Thyroid gland (tissue), 4 donors: ENCODE measurements around the gene CPPED1. TPM values are rescaled to one million over a fixed set of nuclear protein-coding genes. Genes with fewer than 3 reads are reported as not detected.

Experiments used
- DNase-seq, 2 donors: peaks; one replicate each; pipeline ENCODE4 v3.0.0-alpha.2; 2019
- H3K27ac ChIP-seq, 3 donors: fragments of 200-600 bp; sonication (generic); 1 replicate in 2 of 3; 2 replicates in 1 of 3; pipeline ENCODE4 v1.5.1; 2016 to 2019; ENCODE audit warnings: mild to moderate bottlenecking in 1 of 3, moderate library complexity in 1 of 3
- H3K27me3 ChIP-seq: fragments of 200-600 bp; sonication (generic); one replicate; pipeline ENCODE4 v1.5.1; 2019
- H3K36me3 ChIP-seq, 2 donors: fragments of 200-600 bp; sonication (generic); one replicate each; pipeline ENCODE4 v1.5.1; 2016 to 2019
- H3K4me1 ChIP-seq, 2 donors: fragments of 200-600 bp; sonication (generic); one replicate each; pipeline ENCODE4 v1.5.1; 2017 to 2019
- H3K4me3 ChIP-seq, 3 donors: fragments of 200-600 bp; sonication (generic); replicated peaks in 1 of 3; 1 replicate in 2 of 3; 2 replicates in 1 of 3; pipeline ENCODE4 v1.5.1; 2016; ENCODE audit warnings: mild to moderate bottlenecking in 1 of 3
- H3K9me3 ChIP-seq: fragments of 200-600 bp; sonication (generic); one replicate; pipeline ENCODE4 v1.5.1; 2017
- POLR2A ChIP-seq, 2 donors: fragments of 450-650 bp; IDR thresholded peaks; one replicate each; pipeline ENCODE4 v1.6.1; 2017; ENCODE audit warnings: antibody characterized with exemption in 2 of 2, mild to moderate bottlenecking in 2 of 2, moderate library complexity in 1 of 2
- WGBS, 2 donors: methylation state at CpG; one replicate each; pipeline ENCODE4 v1.1.5; 2017; 5-methylcytosine and 5-hydroxymethylcytosine counted together
- intact Hi-C: fragments of 100-400 bp; cut with DNase I; formaldehyde crosslinking; loops from one replicate; pipeline ENCODE4 v1.15.1; 2023
- total RNA-seq, 4 donors: library from RNA; depleted of rRNA; stranded (reverse); fragments of >200 nt; gene quantifications; one replicate each; pipeline ENCODE4 v1.2.3, GENCODE V29; 2016
- TF ChIP-seq, protein P1 (sequence below), 6 experiments: fragments of 200-600 bp in 3 of 6; fragments of 450-650 bp in 3 of 6; sonication (generic) in 3 of 6; IDR thresholded peaks; one replicate each; pipeline ENCODE4 v1.5.1; 2016 to 2019; ENCODE audit warnings: antibody characterized with exemption in 6 of 6, mild to moderate bottlenecking in 2 of 6, inconsistent platforms in 1 of 6, moderate library complexity in 1 of 6

The CPPED1 gene
- total RNA-seq, 4 donors from 2014 or later = 8.5 to 17.8 (median 16.8) TPM

DNA sequence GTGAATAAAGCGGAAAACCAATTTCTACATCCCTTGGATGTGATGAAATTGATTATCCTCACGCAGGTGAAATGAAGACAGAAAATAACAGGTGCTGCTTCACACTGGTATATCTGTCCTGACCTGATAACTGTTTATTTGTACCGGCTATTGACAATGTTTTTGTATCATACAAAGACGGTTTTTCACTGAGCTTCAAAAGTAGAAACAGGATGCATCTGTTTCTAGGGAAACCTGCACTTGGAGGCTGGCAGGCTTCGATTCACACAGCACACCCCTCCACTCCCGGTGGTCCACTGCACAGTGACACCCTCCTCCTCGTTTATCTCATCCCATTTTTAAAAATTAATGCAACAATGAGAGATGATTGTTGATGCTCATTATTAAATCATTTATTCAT lies 104.5 kb downstream of the CPPED1 start:
- Histone ChIP-seq H3K27ac (no peak overlapping the region), H3K27me3 (no peaks in the 10 kb centered on the region), H3K36me3 (no peaks in the 10 kb centered on the region), H3K9me3 (no peaks in the 10 kb centered on the region), H3K4me1 (no peaks in the 10 kb centered on the region), H3K4me3 (no peak overlapping the region)
- DNase-seq = no peak
- WGBS, 2 donors = 77 to 91% methylated on average over 7 of the region's 7 CpGs
- intact Hi-C loops = no loop called here
- TF ChIP-seq, protein P1, sequence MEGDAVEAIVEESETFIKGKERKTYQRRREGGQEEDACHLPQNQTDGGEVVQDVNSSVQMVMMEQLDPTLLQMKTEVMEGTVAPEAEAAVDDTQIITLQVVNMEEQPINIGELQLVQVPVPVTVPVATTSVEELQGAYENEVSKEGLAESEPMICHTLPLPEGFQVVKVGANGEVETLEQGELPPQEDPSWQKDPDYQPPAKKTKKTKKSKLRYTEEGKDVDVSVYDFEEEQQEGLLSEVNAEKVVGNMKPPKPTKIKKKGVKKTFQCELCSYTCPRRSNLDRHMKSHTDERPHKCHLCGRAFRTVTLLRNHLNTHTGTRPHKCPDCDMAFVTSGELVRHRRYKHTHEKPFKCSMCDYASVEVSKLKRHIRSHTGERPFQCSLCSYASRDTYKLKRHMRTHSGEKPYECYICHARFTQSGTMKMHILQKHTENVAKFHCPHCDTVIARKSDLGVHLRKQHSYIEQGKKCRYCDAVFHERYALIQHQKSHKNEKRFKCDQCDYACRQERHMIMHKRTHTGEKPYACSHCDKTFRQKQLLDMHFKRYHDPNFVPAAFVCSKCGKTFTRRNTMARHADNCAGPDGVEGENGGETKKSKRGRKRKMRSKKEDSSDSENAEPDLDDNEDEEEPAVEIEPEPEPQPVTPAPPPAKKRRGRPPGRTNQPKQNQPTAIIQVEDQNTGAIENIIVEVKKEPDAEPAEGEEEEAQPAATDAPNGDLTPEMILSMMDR (IDR thresholded peaks at IDR 0.05) = no peak
- no peak for TF ChIP-seq POLR2A (IDR thresholded peaks at IDR 0.05)

DNA sequence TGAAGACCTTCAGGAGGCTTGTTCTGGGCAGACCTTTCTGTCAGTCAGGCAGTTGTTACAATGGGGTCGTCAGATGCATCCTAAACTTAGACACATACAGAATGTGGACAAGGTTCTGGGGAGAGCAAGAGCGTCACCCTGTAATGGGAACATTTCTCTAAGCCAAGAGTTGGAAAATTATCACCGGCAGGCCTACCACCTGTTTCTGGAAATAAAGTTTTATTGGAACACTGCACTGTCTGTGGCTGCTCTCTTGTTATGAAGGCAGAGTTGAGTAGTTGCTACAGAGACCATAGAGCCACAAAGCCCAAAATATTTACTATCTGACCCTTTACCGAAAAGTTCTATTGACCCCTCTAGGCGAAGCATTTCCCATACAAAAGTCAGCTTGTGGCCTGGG lies 106.2 kb downstream of the CPPED1 start:
- Histone ChIP-seq H3K27me3 (no peaks in the 10 kb centered on the region), H3K4me3 (no peak overlapping the region), H3K36me3 (no peaks in the 10 kb centered on the region), H3K27ac (no peak overlapping the region), H3K9me3 (no peaks in the 10 kb centered on the region), H3K4me1 (no peaks in the 10 kb centered on the region)
- 95 to 98% methylated on average over 5 of the region's 5 CpGs for WGBS, 2 donors
- TF ChIP-seq, protein P1 (IDR thresholded peaks at IDR 0.05) = no peak
- no peak for TF ChIP-seq POLR2A (IDR thresholded peaks at IDR 0.05)
- no peak for DNase-seq
- intact Hi-C loops = no loop called here

DNA sequence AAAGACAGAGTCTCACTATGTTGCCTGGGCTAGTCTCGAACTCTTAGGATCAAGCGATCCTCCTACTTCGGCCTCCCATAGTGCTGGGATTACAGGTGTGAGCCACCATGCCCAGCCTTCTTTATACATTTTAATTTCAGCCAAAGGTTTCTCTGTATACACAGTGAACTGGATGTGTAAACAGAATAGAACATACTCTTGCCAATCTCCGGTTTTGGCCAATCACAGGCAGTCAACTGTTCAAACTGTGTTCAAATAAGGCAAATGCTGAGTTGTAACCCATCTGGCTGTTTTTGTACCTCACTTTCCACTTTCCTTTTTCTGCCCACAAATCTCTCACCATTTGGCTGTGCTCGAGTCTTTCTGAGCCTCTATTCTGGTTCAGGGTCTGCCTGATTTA lies 108.2 kb downstream of the CPPED1 start:
- intact Hi-C loops = no loop called here
- Histone ChIP-seq H3K9me3 (no peaks in the 10 kb centered on the region), H3K36me3 (no peaks in the 10 kb centered on the region), H3K27ac (no peak overlapping the region), H3K4me3 (no peak overlapping the region), H3K4me1 (no peaks in the 10 kb centered on the region), H3K27me3 (no peaks in the 10 kb centered on the region)
- no peak for DNase-seq
- TF ChIP-seq, protein P1 (IDR thresholded peaks at IDR 0.05) = no peak
- no peak for TF ChIP-seq POLR2A (IDR thresholded peaks at IDR 0.05)
- WGBS, 2 donors = 94% methylated on average over 5 of the region's 5 CpGs

DNA sequence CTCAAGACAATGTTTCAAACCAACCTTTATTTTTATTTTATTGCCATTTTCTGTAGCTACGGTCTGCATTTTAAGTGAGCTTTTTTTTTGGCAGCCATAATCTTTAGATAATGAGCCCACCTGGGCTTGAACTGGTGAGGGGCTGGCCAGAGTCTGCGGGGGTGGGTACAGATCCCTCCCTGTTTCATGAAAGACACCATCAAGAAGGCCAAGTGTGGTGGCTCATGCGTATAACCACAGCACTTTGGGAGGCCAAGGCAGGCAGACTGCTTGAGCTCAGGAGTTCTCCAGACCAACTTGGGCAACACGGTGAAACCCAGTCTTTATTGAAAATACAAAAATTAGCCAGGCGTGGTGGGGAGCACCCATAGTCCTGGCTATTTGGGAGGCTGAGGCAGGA lies 113.7 kb downstream of the CPPED1 start:
- Histone ChIP-seq H3K4me3 (no peak overlapping the region), H3K4me1 (no peaks in the 10 kb centered on the region), H3K27me3 (no peaks in the 10 kb centered on the region), H3K9me3 (no peaks in the 10 kb centered on the region), H3K27ac (no peak overlapping the region), H3K36me3 (no peaks in the 10 kb centered on the region)
- TF ChIP-seq, protein P1 (IDR thresholded peaks at IDR 0.05) = no peak
- TF ChIP-seq POLR2A (IDR thresholded peaks at IDR 0.05) = no peak
- DNase-seq = no peak
- intact Hi-C loops = no loop called here
- WGBS, 2 donors = 83 to 90% methylated on average over 5 of the region's 5 CpGs

DNA sequence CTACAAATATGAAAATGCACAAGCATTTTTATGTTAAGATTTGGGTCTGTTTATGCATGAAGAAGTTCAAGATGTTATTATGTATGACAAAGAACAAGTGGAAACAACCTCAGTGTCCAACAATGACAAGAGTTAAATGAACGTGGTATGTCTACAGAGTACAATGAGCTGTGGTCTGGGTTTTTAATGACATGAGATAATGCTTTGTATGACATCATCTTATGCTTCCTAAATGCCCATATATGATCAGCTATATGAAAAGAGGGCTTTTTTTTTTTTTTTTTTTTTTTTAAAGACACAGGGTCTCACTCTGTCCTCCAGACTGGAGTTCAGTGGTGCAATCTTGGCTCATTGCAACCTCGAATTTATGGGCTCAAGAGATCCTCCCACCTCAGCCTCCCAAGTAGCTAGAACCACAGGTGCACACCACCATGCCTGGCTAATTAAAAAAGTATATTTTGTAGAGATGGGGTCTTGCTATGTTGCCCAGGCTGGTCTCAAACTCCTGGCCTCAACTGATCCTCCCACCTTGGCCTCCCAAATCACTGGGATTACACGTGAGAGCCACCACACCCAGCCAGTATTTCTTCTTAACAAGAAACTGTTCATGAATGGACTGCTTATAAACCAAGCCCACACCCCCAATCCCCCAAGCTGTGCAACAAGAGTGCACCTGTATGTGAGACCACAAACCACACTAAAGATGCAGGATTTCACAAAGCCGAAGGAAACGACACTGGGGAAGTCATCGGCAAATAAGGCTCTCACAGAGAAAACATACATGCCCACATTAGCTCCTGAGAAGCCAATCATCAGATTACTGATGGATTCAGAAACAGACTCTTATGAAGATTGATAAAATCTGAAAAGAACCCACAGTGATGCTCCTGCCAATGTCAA lies 114.5 kb downstream of the CPPED1 start:
- no peaks in the 10 kb centered on the region for H3K36me3 ChIP-seq
- DNase-seq = no peak
- 88 to 92% methylated on average over 6 of the region's 6 CpGs for WGBS, 2 donors
- intact Hi-C loops = no loop called here
- H3K27me3 ChIP-seq = no peaks in the 10 kb centered on the region
- H3K9me3 ChIP-seq = no peaks in the 10 kb centered on the region
- H3K27ac ChIP-seq = no peak overlapping the region
- H3K4me3 ChIP-seq = no peak overlapping the region
- H3K4me1 ChIP-seq = no peaks in the 10 kb centered on the region
- TF ChIP-seq, protein P1 (IDR thresholded peaks at IDR 0.05) = no peak
- no peak for TF ChIP-seq POLR2A (IDR thresholded peaks at IDR 0.05)
